Mucosa of gallbladder (tissue), 1 donor: ENCODE measurements around the gene SSPN. TPM values are rescaled to one million over a fixed set of nuclear protein-coding genes. Genes with fewer than 3 reads are reported as not detected.
"Not testable (repeated sequence)": the region's sequence is repeated elsewhere in the genome, so short reads cannot be mapped to it uniquely, and the experiment has no call there.

ENCODE experiments used
- DNase-seq: peaks from one replicate; pipeline ENCODE4 v3.0.0-alpha.2; 2020; ENCODE audit warnings: low spot score
- total RNA-seq: library from RNA; stranded (reverse); gene quantifications from one replicate; pipeline ENCODE4 v1.2.1, GENCODE V29; 2021
- donor health status: DM: no; HTN: no; CAD: no.

Gene SSPN
- total RNA-seq, 1 donor from 2014 or later, result 64.4 TPM

- no peak for DNase-seq
Observed at GRCh38 chr12:26229910-26230309, 34.5 kb downstream of the SSPN start.

GRCh38 chr12:26231470-26231869 lies 36.1 kb downstream of the SSPN start:
- DNase-seq, result no peak

- DNase-seq, result no peak
Observed at GRCh38 chr12:26231921-26232320, 36.5 kb downstream of the SSPN start.

GRCh38 chr12:26233631-26234030 lies 38.3 kb downstream of the SSPN start:
- no peak for DNase-seq

- DNase-seq, result not testable (repeated sequence)
Observed at GRCh38 chr12:26235465-26235864, 40.1 kb downstream of the SSPN start.

GRCh38 chr12:26238341-26239121 lies 43.2 kb downstream of the SSPN start:
- no peak for DNase-seq

GRCh38 chr12:26239122-26239851 lies 43.9 kb downstream of the SSPN start:
- peak; percentile 71 for DNase-seq

GRCh38 chr12:26239852-26240815 lies 44.8 kb downstream of the SSPN start:
- DNase-seq, result no peak

GRCh38 chr12:26241080-26241479 lies 45.7 kb downstream of the SSPN start:
- DNase-seq, result no peak

GRCh38 chr12:26242683-26243082 lies 47.3 kb downstream of the SSPN start:
- DNase-seq, result no peak

- DNase-seq, result no peak
Observed at GRCh38 chr12:26244503-26244902, 49.1 kb downstream of the SSPN start.

- DNase-seq, result no peak
Observed at GRCh38 chr12:26245175-26245942, 50.0 kb downstream of the SSPN start.

- DNase-seq, result peak; percentile 83
Observed at GRCh38 chr12:26246483-26247164, 51.3 kb downstream of the SSPN start.

GRCh38 chr12:26247873-26248272 lies 52.5 kb downstream of the SSPN start:
- no peak for DNase-seq

GRCh38 chr12:26250801-26251200 lies 55.4 kb downstream of the SSPN start:
- DNase-seq, result no peak

GRCh38 chr12:26251600-26251999 lies 56.2 kb downstream of the SSPN start:
- no peak for DNase-seq

- DNase-seq, result no peak
Observed at GRCh38 chr12:26252946-26253345, 57.6 kb downstream of the SSPN start.

GRCh38 chr12:26255893-26256645 lies 60.7 kb downstream of the SSPN start:
- DNase-seq, result no peak

GRCh38 chr12:26264215-26264838 lies 69.0 kb downstream of the SSPN start:
- DNase-seq, result no peak
